Measurements from ENCODE around the gene LGI4. TPM values are rescaled to one million over a fixed set of nuclear protein-coding genes. Genes with fewer than 3 reads are reported as not detected.

LGI4 gene
- total RNA-seq, 1 donor from 2014 or later = 6.7 TPM

DNA sequence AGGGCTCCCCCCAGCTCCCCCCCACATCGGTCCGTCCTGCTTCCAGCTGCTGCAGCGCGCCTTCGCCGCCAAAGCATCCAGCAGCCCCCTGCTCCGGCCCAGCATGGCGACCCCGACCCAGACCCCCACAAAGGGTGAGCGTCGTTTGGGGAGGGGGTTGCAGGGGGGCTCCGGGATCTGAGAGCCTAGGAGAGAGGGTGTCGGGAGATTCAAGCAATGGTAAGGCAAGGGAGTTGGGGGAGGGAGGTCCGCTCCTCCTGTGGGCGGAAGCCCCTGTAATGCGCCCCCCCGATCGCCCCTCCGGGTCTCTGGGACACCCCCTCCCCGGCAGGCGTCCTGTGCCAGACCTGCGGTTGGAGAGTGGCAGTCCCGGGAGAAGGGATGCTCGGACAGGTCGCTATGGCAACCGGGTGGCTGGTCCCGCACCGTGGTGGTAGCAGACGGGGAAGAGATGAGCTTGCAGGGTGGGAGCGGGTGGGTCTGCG is 8.4 kb upstream of the LGI4 start, which contains the start of gene FXYD7:
TSS of gene FXYD7 (plus strand) at position 25 of the 485 bp plus-strand sequence. CDS start at position 104, 79 bp downstream.
- no peak for DNase-seq
- Histone ChIP-seq H3K4me1 (peaks cover 17% of the 10 kb centered on the region), H3K27ac (no peak within 1 kb of the TSS), H3K4me3 (peak within 1 kb of the TSS; percentile 1), H3K9me3 (no peaks in the 10 kb centered on the region), H3K27me3 (peaks cover 12% of the 10 kb centered on the region), H3K36me3 (no peaks in the 10 kb centered on the region)
- TF ChIP-seq, protein P1, sequence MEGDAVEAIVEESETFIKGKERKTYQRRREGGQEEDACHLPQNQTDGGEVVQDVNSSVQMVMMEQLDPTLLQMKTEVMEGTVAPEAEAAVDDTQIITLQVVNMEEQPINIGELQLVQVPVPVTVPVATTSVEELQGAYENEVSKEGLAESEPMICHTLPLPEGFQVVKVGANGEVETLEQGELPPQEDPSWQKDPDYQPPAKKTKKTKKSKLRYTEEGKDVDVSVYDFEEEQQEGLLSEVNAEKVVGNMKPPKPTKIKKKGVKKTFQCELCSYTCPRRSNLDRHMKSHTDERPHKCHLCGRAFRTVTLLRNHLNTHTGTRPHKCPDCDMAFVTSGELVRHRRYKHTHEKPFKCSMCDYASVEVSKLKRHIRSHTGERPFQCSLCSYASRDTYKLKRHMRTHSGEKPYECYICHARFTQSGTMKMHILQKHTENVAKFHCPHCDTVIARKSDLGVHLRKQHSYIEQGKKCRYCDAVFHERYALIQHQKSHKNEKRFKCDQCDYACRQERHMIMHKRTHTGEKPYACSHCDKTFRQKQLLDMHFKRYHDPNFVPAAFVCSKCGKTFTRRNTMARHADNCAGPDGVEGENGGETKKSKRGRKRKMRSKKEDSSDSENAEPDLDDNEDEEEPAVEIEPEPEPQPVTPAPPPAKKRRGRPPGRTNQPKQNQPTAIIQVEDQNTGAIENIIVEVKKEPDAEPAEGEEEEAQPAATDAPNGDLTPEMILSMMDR (IDR thresholded peaks at IDR 0.05) = peak; percentile 21
- ATAC-seq = no peak
- intact Hi-C loops (cut with DNase I) = no loop called here

DNA sequence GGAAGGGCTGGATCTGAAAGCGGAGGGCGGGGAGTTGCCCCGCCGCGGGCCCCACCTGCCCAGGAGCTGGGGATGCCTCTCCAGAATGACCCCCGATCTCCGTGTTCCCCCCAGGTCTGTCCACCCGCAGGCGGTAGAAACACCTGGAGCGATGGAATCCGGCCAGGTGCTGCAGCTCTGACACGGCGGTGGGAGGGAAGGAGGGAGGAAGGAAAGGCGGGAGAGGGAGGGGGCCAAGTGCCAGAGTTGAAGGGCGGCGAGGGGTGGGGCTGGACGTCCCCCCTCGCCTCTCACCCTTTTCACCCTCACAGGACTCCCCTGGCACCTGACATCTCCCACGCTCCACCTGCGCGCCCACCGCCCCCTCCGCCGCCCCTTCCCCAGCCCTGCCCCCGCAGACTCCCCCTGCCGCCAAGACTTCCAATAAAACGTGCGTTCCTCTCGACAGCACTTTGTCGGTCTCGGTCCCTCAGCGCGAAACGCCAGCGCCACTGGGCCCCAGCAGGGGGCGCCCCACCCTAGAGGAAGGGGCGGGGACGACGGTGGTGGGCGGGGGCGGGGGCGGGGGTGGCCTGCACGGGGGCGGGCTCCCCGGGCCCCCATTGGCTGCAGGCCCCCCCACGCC is 7.9 kb upstream of the LGI4 start:
- Histone ChIP-seq H3K9me3 (no peaks in the 10 kb centered on the region), H3K4me3 (peak overlapping the region; percentile 1), H3K27me3 (peaks cover 12% of the 10 kb centered on the region), H3K36me3 (no peaks in the 10 kb centered on the region), H3K27ac (no peak overlapping the region), H3K4me1 (peaks cover 17% of the 10 kb centered on the region)
- intact Hi-C loops (cut with DNase I) = no loop called here
- ATAC-seq = peak; percentile 42
- TF ChIP-seq, protein P1 (IDR thresholded peaks at IDR 0.05) = peak; percentile 61
- peak; percentile 80 for DNase-seq

DNA sequence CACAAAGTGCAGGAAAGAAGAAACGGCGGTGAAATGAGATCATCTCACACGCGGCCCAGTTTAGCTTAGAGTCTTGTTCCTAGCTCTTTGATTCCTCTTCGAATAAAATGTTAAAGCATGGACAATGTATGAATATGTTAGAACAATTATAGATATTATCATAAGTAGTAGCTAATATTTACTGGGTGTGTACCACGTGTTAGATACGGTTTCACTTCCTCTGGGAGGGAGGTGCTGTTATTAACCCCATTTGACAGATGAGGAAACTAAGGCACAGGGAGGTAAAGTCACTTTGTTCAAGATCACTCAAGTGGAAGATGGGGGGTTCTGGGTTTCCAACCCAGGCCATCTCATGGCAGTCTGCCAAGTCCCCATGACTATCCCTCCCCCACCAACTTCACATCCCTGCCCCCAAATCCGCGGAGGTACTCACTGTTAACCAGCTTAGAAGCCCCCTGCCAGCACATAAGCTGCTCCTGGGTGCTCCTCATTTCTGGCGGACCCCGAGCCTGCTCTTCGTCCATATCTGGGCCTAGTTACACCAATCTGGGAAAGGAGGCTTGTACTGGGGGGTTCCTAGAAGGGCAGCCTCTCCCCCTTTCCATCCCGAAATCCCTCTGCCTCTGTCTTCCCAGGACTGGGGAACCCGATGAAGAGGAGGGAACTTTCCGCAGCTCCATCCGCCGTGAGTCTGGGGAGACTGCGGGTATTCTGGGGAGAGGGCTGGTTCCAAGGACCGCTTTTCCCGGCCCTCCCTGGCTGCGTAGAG is 7.2 kb upstream of the LGI4 start:
- no peak for ATAC-seq
- DNase-seq = no peak
- Histone ChIP-seq H3K9me3 (no peaks in the 10 kb centered on the region), H3K36me3 (no peaks in the 10 kb centered on the region), H3K4me3 (peak overlapping the region; percentile 10), H3K27me3 (peaks cover 12% of the 10 kb centered on the region), H3K4me1 (peaks cover 17% of the 10 kb centered on the region), H3K27ac (no peak overlapping the region)
- intact Hi-C loops (cut with DNase I) = no loop called here
- TF ChIP-seq, protein P1 (IDR thresholded peaks at IDR 0.05) = no peak

DNA sequence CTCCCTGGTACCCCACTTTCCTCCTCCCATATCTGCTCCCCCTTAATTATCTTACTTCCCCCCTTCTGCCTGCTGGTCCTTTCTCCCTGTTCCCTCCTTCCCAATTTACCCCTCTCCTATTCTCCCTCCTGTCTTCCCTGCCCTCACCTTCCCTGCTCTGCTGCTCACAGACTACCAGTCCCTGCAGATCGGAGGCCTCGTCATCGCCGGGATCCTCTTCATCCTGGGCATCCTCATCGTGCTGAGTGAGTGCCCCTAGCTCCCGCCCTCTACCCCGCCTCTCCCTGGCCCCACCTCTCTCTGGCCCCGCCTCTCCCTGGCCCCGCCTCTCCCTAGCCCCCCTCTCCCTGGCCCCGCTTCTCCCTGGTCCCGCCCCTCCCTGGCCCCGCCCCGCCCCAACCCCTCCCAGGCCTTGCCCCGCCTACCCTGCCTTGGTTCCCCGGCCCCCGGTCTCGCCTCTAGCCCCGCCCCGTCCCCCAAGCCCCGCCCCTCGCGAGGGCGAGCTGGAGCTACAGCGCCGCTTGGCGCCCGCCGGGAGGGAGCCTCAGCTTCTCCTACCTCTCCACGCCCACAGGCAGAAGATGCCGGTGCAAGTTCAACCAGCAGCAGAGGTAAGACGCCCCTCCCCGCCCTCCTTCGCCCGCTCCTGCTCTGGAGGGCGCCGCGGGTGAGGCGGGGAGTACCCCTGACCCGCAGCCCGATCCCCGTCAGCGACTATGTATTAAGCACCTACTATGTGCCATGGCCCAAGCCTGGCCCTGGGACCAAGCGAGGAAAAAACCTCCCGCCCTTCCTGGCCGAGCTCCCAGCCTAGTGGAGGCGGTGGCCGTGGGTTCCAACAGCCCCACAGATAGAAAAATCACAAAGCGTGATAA is 6.3 kb upstream of the LGI4 start:
- H3K4me3 ChIP-seq = peak overlapping the region; percentile 44
- peaks cover 12% of the 10 kb centered on the region for H3K27me3 ChIP-seq
- TF ChIP-seq, protein P1 (IDR thresholded peaks at IDR 0.05) = peak; percentile 39
- H3K9me3 ChIP-seq = no peaks in the 10 kb centered on the region
- intact Hi-C loops (cut with DNase I) = no loop called here
- peak overlapping the region; percentile 86 for H3K27ac ChIP-seq
- DNase-seq = peak; percentile 97
- H3K4me1 ChIP-seq = peaks cover 17% of the 10 kb centered on the region
- no peaks in the 10 kb centered on the region for H3K36me3 ChIP-seq
- peak; percentile 91 for ATAC-seq

DNA sequence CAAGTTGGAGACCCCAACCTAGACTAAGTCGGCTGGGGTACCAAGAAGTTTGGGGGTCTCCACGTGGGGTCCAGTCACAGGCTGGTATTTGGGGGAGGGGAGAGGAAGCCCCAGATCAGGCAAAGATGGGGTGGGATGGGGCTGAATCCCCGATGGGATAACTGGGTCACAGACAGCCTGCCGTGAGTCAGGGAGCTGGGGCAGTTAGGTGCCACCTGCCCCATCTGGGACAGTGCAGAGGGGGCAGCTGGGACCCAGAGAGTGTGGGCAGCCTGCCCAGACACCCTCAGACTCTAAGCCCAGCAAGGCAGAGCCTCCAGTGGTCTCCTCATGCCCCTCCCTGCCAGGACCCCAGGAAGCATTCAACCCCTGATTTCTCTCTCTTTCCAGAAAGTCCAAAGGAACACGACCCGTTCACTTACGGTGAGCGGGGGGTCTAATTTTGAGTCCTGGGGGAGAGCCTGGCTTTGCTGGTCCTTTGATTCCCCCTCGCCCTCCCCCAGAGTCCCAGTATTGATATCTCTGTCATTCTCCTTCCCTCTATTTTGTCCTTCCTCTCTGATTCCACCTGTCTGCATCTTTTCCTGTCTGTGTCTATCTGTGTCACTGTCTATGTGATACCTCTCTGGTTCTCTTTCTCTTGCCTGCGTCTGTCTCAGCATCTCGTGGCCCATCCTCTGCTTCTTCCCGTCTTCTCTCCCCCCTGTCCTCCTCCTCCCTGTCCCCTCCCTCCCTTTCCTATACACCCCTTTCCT is 5.5 kb upstream of the LGI4 start:
- no peak for DNase-seq
- Histone ChIP-seq H3K9me3 (no peaks in the 10 kb centered on the region), H3K36me3 (no peaks in the 10 kb centered on the region), H3K4me1 (peaks cover 17% of the 10 kb centered on the region), H3K27ac (peak overlapping the region; percentile 86), H3K27me3 (peaks cover 12% of the 10 kb centered on the region), H3K4me3 (peak overlapping the region; percentile 44)
- intact Hi-C loops (cut with DNase I) = no loop called here
- ATAC-seq = no peak
- TF ChIP-seq, protein P1 (IDR thresholded peaks at IDR 0.05) = no peak

All from upper lobe of right lung (tissue), 1 donor.